22Rv1 (cell line): Measurements from ENCODE around the gene MTM1.

Experiments
- CTCF ChIP-seq: fragments of 450-650 bp; IDR thresholded peaks from 2 replicates; pipeline ENCODE4 v1.5.1; 2017; ENCODE audit warnings: mild to moderate bottlenecking
- ZFX ChIP-seq: fragments of 450-650 bp; IDR thresholded peaks from 2 replicates; pipeline ENCODE4 v1.6.1; 2017; ENCODE audit warnings: antibody characterized with exemption, borderline replicate concordance

GRCh38 chrX:150551963-150552362 lies 16.5 kb upstream of the MTM1 start:
- TF ChIP-seq CTCF, result no peak
- no peak for TF ChIP-seq ZFX
